GM10248 (cell line): Measurements from ENCODE around the gene CARD10.
A peak's percentile ranks its signal among the peaks of the same experiment; 100 is the strongest.
"Not testable (repeated sequence)": the region's sequence is repeated elsewhere in the genome, so short reads cannot be mapped to it uniquely, and the experiment has no call there.

ENCODE experiments used
- CTCF ChIA-PET: fragments of 300-600 bp; sonication (Branson Sonifier 250); formaldehyde crosslinking; extraction: SDS; loops from one replicate; lab custom pipeline; 2021; ENCODE audit warnings: antibody characterized with exemption; lab: Yijun Ruan, JAX
- POLR2A ChIA-PET: fragments of 350-650 bp; sonication (Branson Sonifier 250); formaldehyde crosslinking; extraction: SDS; loops from one replicate; lab custom pipeline; 2020; ENCODE audit warnings: antibody characterized with exemption; lab: Yijun Ruan, JAX
- DNase-seq: peaks from one replicate; pipeline ENCODE4 v3.0.0; 2012; ENCODE audit errors: extremely low spot score
- CTCF ChIP-seq: IDR thresholded peaks from 2 replicates; pipeline ENCODE4 v1.5.1; 2012; ENCODE audit warnings: mild to moderate bottlenecking, low read depth; ENCODE audit errors: extremely low read depth, missing control alignments, control extremely low read depth

The CARD10 gene

GRCh38 chr22:37546437-37547250 lies 27.4 kb upstream of the CARD10 start:
- TF ChIP-seq CTCF, result no peak
- DNase-seq, result no peak
- ChIA-PET CTCF (interaction anchor here (0.9 to 16.8 kb wide), 3 partner anchors 18 to 97 kb away, joined by 3 to 584 read pairs (median 209); partner anchors contain the start of gene CDC42EP1), POLR2A (interaction anchor here (0.6 kb wide), 1 partner anchor 241 kb away, joined by 3 read pairs; no protein-coding TSS in a partner anchor)

DNA sequence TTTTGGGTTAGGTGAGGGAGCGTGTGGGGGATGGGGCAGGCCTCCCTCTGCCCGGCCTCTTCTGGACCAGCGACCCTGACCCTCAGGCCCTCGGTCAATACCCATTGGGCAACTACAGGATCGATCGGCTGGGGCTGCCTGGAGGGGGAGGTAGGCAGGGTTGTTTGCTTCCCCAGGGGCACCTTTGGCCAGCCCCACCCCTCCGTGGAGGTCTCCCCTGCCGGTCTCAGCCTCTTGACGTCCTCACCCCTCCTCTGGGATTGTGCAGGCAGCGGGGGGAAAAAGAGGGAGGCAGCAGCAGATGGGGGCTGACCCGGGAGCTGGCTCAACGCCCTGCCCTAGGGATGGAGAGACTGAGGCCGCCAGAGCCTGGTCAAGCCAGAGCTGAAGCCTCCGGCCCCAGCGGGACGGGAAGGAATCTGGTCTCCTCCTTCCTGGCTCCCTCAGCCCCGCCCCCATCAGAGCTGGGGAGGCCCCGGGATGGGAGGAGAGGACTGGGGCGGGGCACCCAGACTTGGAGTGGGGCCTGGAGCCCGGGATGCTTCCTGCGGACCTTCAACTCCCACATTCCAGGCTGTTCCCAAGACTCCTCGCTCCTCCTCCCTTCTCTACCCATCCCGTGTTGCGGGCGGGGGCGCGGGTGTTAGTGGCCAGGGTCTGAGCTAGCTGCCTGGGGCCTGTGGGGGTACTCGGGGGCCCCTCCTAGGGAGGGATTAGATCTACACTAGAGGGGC lies 26.7 kb upstream of the CARD10 start:
- no peak for TF ChIP-seq CTCF
- CTCF ChIA-PET, result interaction anchor here (1.2 to 16.8 kb wide), 3 partner anchors 19 to 45 kb away, joined by 3 to 584 read pairs (median 209); partner anchors contain the start of genes CDC42EP1 and LGALS2
- POLR2A ChIA-PET, result no interaction called here
- no peak for DNase-seq

DNA sequence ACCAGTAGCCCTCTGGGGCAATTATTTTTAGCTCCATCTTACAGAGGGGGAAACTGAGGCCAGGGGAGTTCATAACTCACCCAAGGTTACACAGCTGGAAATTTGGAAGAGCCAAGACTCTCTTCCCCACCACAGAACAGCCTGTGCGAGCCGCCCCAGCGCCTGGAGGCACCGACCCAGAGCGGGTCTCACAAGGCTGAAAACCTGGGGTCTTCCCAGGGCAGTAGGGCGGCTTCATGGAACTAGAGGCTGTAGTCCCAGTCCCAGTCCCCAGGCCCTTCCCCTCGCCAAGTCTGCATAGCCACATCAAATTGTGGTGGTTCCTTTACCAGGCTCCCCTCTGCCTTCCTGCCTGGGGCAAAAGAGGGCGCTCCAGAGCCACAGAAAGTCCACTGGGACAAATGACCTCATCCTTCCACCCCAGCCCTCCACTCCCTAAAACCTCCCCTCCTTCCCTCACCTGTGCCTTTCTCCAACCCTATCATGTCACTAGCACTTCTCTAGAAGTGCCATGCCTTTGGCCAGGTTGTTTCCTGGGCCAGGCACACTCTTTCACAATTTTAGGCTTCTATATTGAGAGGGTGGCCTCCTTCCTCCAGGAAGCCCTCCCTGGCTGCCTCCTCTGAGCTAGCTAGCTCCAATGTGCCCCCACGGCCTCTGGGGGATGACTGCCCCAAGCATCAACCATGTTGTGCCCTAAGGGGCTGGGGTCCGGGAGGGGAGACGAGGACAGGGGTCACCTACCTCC lies 25.9 kb upstream of the CARD10 start:
- CTCF ChIA-PET, result interaction anchor here (0.7 to 16.8 kb wide), 8 partner anchors 20 to 97 kb away, joined by 3 to 584 read pairs (median 4); partner anchors contain the start of genes CDC42EP1 and LGALS2
- POLR2A ChIA-PET, result no interaction called here
- peak; percentile 72 for TF ChIP-seq CTCF
- DNase-seq, result peak; percentile 76

GRCh38 chr22:37542959-37543358 lies 23.7 kb upstream of the CARD10 start:
- TF ChIP-seq CTCF, result no peak
- ChIA-PET POLR2A (no interaction called here), CTCF (interaction anchor here (1.1 to 16.8 kb wide), 3 partner anchors 22 to 71 kb away, joined by 3 to 584 read pairs (median 209); partner anchors contain the start of gene CDC42EP1)
- no peak for DNase-seq

GRCh38 chr22:37542416-37542815 lies 23.2 kb upstream of the CARD10 start:
- DNase-seq, POLR2A ChIA-PET: not testable (repeated sequence)
- CTCF ChIA-PET, result interaction anchor here (1.1 to 16.8 kb wide), 5 partner anchors 10 to 70 kb away, joined by 3 to 584 read pairs (median 29); partner anchors contain the start of genes CDC42EP1 and GGA1

DNA sequence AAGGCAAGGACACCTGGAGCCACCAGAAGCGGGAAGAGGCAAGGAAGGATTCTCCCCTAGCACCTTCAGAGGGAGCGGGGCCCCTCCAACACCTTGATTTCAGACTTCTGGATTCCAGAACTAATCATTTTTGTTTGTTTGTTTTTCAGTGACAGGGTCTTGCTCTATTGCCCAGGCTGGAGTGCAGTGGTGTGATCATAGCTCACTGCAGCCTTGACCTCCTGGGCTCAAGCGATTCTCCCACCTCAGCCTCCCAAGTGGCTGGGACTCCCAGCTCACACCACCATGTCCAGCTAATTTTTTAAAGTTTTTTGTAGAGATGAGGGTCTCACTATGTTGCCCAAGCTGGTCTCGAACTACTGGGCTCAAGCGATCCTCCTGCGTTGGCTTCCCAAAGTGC lies 20.6 kb upstream of the CARD10 start:
- DNase-seq, POLR2A ChIA-PET: not testable (repeated sequence)
- CTCF ChIA-PET, result interaction anchor here (0.9 to 16.8 kb wide), 16 partner anchors 10 to 215 kb away, joined by 3 to 584 read pairs (median 8); partner anchors contain the start of genes CDC42EP1 and GGA1
